GM12878 (cell line): ENCODE data around the gene KRTCAP3. TPM values are rescaled to one million over a fixed set of nuclear protein-coding genes. Genes with fewer than 3 reads are reported as not detected.

Experiments used
- BMI1 ChIP-seq: fragments of 450-650 bp; IDR thresholded peaks from 2 replicates; pipeline ENCODE4 v1.6.1; 2016; ENCODE audit warnings: mild to moderate bottlenecking, moderate library complexity, borderline replicate concordance
- EGR1 ChIP-seq, 2 experiments: IDR thresholded peaks; 1 replicate in 1 of 2; 2 replicates in 1 of 2; pipeline ENCODE4 v1.6.1; 2011 to 2012; ENCODE audit warnings: low read depth in 2 of 2, low read length in 2 of 2, borderline replicate concordance in 1 of 2, mild to moderate bottlenecking in 1 of 2, moderate library complexity in 1 of 2
- FOXM1 ChIP-seq: IDR thresholded peaks from 2 replicates; pipeline ENCODE4 v1.6.1; 2012; ENCODE audit warnings: low read depth, mild to moderate bottlenecking, inconsistent platforms, low read length, moderate library complexity
- HDAC2 ChIP-seq: fragments of 200-600 bp; sonication (generic); IDR thresholded peaks from 2 replicates; pipeline ENCODE4 v1.6.1; 2017
- IRF3 ChIP-seq: fragments of 450-650 bp; IDR thresholded peaks from 2 replicates; pipeline ENCODE4 v1.6.1; 2014; ENCODE audit warnings: mild to moderate bottlenecking
- LARP7 ChIP-seq: fragments of 450-650 bp; IDR thresholded peaks from 2 replicates; pipeline ENCODE4 v1.6.1; 2017; ENCODE audit warnings: mild to moderate bottlenecking
- NKRF ChIP-seq: fragments of 450-650 bp; conservative IDR thresholded peaks from 2 replicates; pipeline ENCODE4 v1.6.1; 2017; ENCODE audit warnings: mild to moderate bottlenecking, moderate library complexity
- NRF1 ChIP-seq: conservative IDR thresholded peaks from 2 replicates; pipeline ENCODE4 v1.6.1; 2011; ENCODE audit warnings: mild to moderate bottlenecking, low read depth, low read length, improper control_type of control experiment
- PKNOX1 ChIP-seq: fragments of 450-650 bp; IDR thresholded peaks from 2 replicates; pipeline ENCODE4 v1.6.1; 2016; ENCODE audit warnings: mild to moderate bottlenecking
- POLR2A ChIP-seq: IDR thresholded peaks from 2 replicates; pipeline ENCODE4 v1.6.1; 2011; ENCODE audit warnings: low read depth, mild to moderate bottlenecking, low read length
- PRDM15 ChIP-seq: fragments of 450-650 bp; formaldehyde crosslinking; IDR thresholded peaks from 2 replicates; pipeline ENCODE4 v1.4.0; 2020; ENCODE audit warnings: mild to moderate bottlenecking, moderate library complexity
- RB1 ChIP-seq: fragments of 450-650 bp; formaldehyde crosslinking; IDR thresholded peaks from 2 replicates; pipeline ENCODE4 v1.6.1; 2017; ENCODE audit warnings: mild to moderate bottlenecking, borderline replicate concordance
- SMAD1 ChIP-seq: fragments of 450-650 bp; IDR thresholded peaks from 2 replicates; pipeline ENCODE4 v1.6.1; 2018; ENCODE audit warnings: mild to moderate bottlenecking, low read depth; ENCODE audit not compliant: partially characterized antibody
- STAT3 ChIP-seq: IDR thresholded peaks from 2 replicates; pipeline ENCODE4 v1.6.1; 2011; ENCODE audit warnings: low read depth, low read length, improper control_type of control experiment
- polyA plus RNA-seq, 11 experiments: library from polyadenylated mRNA; depleted of rRNA in 4 of 11; unstranded in 6 of 11; stranded (reverse) in 5 of 11; fragments of >200 nt; fragmentation: Nextera tagmentation in 4 of 11; fragmentation: Illumina TruSeq in 1 of 11; extraction: Ambion mirVana in 4 of 11; extraction: Trizol in 1 of 11; gene quantifications; 1 replicate in 1 of 11; 2 replicates in 10 of 11; pipeline versions ENCODE4 v1.2.1 to v1.2.3, GENCODE V29; 2011 to 2016; ENCODE audit warnings: inconsistent platforms in 2 of 11, missing spikeins in 2 of 11, low read depth in 1 of 11
- total RNA-seq, 4 experiments: library from RNA; depleted of rRNA in 3 of 4; stranded (reverse); fragments of >200 nt in 3 of 4; fragmentation: Illumina TruSeq in 1 of 4; extraction: Trizol in 1 of 4; gene quantifications; 2 replicates each; pipeline versions ENCODE4 v1.2.1 to v1.2.3, GENCODE V29; 2013 to 2021

Gene KRTCAP3
- total and polyA plus RNA-seq, 10 of the 15 experiments (the other 5 are each of a cell fraction or from before 2014, with no cell fraction given): 0.26 to 2.2 (median 0.82) TPM; not detected in 1

GRCh38 chr2:27428978-27429541 lies 13.1 kb upstream of the KRTCAP3 start (continued):
- TF ChIP-seq IRF3 (no peak), RB1 (peak; percentile 74; the same call in 1 of the 2 replicates), LARP7 (peak; percentile 33), POLR2A (peak; percentile 7; the same call in 1 of the 2 replicates), BMI1 (no peak), HDAC2 (no peak), EGR1 (IDR thresholded peaks at IDR 0.05; ENCODE audit: borderline replicate concordance in 1 of 2, low read depth in 2 of 2, low read length in 2 of 2) (peak in 1 of 2 experiments; percentile 88; a peak in 2 of 3 replicates), NRF1 (peak; percentile 73), FOXM1 (no peak), PRDM15 (CRISPR knock-in tag) (no peak), SMAD1 (no peak), NKRF (peak; percentile 11; the same call in 1 of the 2 replicates), PKNOX1 (peak; percentile 33; the same call in 1 of the 2 replicates), STAT3 (no peak)
